BLaER1 (cell line): ENCODE measurements around the gene ERICH4.

Source experiments
- H3K27ac ChIP-seq: shearing (Covaris generic); formaldehyde crosslinking; 2 replicates; pipeline ENCODE4 v1.8.1; 2022
- H3K27me3 ChIP-seq: shearing (Covaris generic); formaldehyde crosslinking; 2 replicates; pipeline ENCODE4 v1.8.1; 2022
- H3K36me3 ChIP-seq: shearing (Covaris generic); formaldehyde crosslinking; 2 replicates; pipeline ENCODE4 v1.8.1; 2022
- H3K4me1 ChIP-seq: shearing (Covaris generic); formaldehyde crosslinking; 2 replicates; pipeline ENCODE4 v1.8.1; 2022
- H3K4me2 ChIP-seq: shearing (Covaris generic); formaldehyde crosslinking; 2 replicates; pipeline ENCODE4 v1.8.1; 2022
- H3K4me3 ChIP-seq: shearing (Covaris generic); formaldehyde crosslinking; 2 replicates; pipeline ENCODE4 v1.8.1; 2022
- H3K9ac ChIP-seq: shearing (Covaris generic); formaldehyde crosslinking; 2 replicates; pipeline ENCODE4 v1.8.1; 2022
- H3K9me3 ChIP-seq: shearing (Covaris generic); formaldehyde crosslinking; 2 replicates; pipeline ENCODE4 v1.8.1; 2022
- H4K20me1 ChIP-seq: shearing (Covaris generic); formaldehyde crosslinking; 2 replicates; pipeline ENCODE4 v1.8.1; 2022
- Cebpa-rat ChIP-seq: shearing (Covaris generic); IDR thresholded peaks from 2 replicates; pipeline ENCODE4 v1.8.1; 2022

ERICH4 gene

GRCh38 chr19:41422955-41423354 is 20.0 kb upstream of the ERICH4 start:
- Histone ChIP-seq H3K27ac (no peak overlapping the region), H3K9me3 (no peaks in the 10 kb centered on the region), H3K27me3 (no peaks in the 10 kb centered on the region), H3K9ac (no peak overlapping the region), H3K4me3 (no peak overlapping the region), H3K4me2 (no peak overlapping the region), H4K20me1 (no peaks in the 10 kb centered on the region), H3K4me1 (peaks cover 32% of the 10 kb centered on the region), H3K36me3 (peaks cover 85% of the 10 kb centered on the region)
- TF ChIP-seq Cebpa-rat: no peak

GRCh38 chr19:41424335-41425173 is 18.4 kb upstream of the ERICH4 start:
- Histone ChIP-seq H3K4me1 (peaks cover 46% of the 10 kb centered on the region), H3K9me3 (no peaks in the 10 kb centered on the region), H3K9ac (no peak overlapping the region), H3K36me3 (peaks cover 76% of the 10 kb centered on the region), H3K4me2 (no peak overlapping the region), H3K4me3 (no peak overlapping the region), H4K20me1 (no peaks in the 10 kb centered on the region), H3K27ac (no peak overlapping the region), H3K27me3 (no peaks in the 10 kb centered on the region)
- no peak for TF ChIP-seq Cebpa-rat

- TF ChIP-seq Cebpa-rat: no peak
- Histone ChIP-seq H3K9ac (no peak overlapping the region), H3K27me3 (no peaks in the 10 kb centered on the region), H3K4me2 (no peak overlapping the region), H3K4me1 (peaks cover 42% of the 10 kb centered on the region), H3K4me3 (no peak overlapping the region), H4K20me1 (no peaks in the 10 kb centered on the region), H3K36me3 (peaks cover 72% of the 10 kb centered on the region), H3K9me3 (no peaks in the 10 kb centered on the region), H3K27ac (no peak overlapping the region)
Observed at GRCh38 chr19:41425174-41426115, 17.5 kb upstream of the ERICH4 start.

DNA sequence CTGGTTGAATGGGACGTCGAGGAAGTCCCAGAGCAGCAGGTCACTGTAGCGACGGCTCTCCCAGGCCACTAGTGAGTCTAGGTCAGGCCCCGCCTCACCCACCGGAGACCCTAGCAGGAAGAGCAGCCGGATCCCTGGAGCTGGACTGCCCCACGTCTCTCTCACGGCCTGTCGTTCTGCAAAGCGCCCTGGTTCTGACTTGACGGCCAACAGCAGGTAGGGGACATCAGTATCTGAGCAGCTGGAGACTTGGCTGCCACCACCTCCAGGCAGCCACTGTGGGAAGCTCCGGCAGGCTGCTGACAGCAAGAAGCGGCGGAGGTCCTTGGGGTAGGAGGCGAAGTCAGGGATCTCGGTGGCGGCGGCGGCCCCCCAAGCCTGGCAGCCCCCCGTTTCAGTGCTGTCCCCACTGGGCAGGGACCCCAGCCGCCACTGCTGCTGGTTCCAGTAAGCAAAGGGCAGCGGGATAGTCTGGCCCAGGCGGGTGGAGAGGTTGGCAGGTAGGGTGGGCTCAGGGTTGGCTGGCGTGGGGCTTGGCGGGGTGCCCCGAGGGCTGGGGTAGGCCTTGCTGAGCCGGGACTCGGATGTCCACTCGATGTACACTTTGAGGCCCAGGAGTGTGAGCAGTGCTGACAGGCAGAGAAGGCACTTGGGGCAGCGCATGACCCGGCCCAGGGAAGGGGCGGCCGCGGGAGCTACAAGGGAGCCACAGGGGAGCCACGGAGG is 16.7 kb upstream of the ERICH4 start:
- Histone ChIP-seq H4K20me1 (peaks cover 2% of the 10 kb centered on the region; the same call in 1 of the 2 replicates), H3K4me2 (peak overlapping the region; percentile 87), H3K4me1 (peaks cover 42% of the 10 kb centered on the region), H3K27ac (peak overlapping the region; percentile 66), H3K9ac (peak overlapping the region; percentile 67; the same call in 1 of the 2 replicates), H3K27me3 (no peaks in the 10 kb centered on the region), H3K9me3 (no peaks in the 10 kb centered on the region), H3K36me3 (peaks cover 67% of the 10 kb centered on the region), H3K4me3 (no peak overlapping the region)
- no peak for TF ChIP-seq Cebpa-rat

GRCh38 chr19:41426952-41427646 is 15.9 kb upstream of the ERICH4 start, which contains the start of gene B3GNT8:
B3GNT8 (minus strand) TSS chr19:41427374; CDS start chr19:41426778, 596 bp downstream.
- H3K27me3 ChIP-seq: no peaks in the 10 kb centered on the region
- H3K27ac ChIP-seq: peak within 1 kb of the TSS; percentile 80
- peak within 1 kb of the TSS; percentile 87 for H3K4me2 ChIP-seq
- H3K4me1 ChIP-seq: peaks cover 47% of the 10 kb centered on the region
- H3K36me3 ChIP-seq: peaks cover 65% of the 10 kb centered on the region
- H3K9me3 ChIP-seq: no peaks in the 10 kb centered on the region
- peak within 1 kb of the TSS; percentile 69 for H3K9ac ChIP-seq
- no peak for TF ChIP-seq Cebpa-rat
- H4K20me1 ChIP-seq: peaks cover 9% of the 10 kb centered on the region; the same call in 1 of the 2 replicates
- peak within 1 kb of the TSS; percentile 56 for H3K4me3 ChIP-seq

DNA sequence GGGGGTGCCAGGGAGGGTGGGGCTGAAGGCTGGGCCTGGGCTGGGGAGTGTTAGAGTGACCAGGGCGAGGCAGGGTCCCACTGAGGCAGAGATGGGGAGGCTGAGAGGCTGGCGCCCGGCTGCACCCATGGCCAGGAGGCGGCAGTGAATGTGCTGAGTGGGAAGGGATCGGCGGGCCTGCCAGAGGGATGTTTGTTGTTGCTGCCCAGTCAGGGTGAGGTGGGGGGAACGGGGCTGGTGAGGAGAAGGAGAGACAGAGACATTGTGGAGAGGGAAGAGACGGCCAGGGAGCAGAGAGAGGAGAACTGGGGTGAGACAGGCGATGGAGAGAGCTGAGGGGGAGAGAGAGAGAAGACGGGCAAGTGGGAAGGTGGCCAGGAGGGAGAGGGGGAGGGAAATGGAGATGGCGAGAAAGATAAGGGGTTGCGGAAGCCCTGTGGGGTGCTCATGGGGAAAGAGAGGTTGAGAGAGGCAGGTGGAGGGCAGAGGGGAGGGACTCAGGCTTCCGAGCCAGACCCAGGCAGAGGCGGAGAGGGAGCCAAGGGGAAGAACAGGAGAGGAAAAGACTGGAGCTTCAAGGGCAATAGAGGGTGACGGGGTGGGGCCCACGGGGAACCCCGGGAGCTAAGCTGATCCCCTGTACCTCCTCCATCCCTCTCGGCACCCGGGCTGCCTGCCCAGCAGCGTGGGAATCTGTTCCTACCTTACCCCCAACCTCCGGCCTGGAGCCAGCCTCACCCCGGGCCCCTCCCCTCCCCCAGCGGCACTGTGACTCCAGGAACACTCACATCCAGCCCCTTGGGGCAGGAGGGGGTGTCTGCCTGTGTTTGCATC is 15.1 kb upstream of the ERICH4 start:
- peak overlapping the region; percentile 56 for H3K4me3 ChIP-seq
- no peaks in the 10 kb centered on the region for H3K27me3 ChIP-seq
- peaks cover 65% of the 10 kb centered on the region for H3K36me3 ChIP-seq
- H3K27ac ChIP-seq: peak overlapping the region; percentile 80
- peaks cover 47% of the 10 kb centered on the region for H3K4me1 ChIP-seq
- H3K4me2 ChIP-seq: peak overlapping the region; percentile 87
- peaks cover 9% of the 10 kb centered on the region; the same call in 1 of the 2 replicates for H4K20me1 ChIP-seq
- no peak for TF ChIP-seq Cebpa-rat
- H3K9ac ChIP-seq: peak overlapping the region; percentile 69
- H3K9me3 ChIP-seq: no peaks in the 10 kb centered on the region

DNA sequence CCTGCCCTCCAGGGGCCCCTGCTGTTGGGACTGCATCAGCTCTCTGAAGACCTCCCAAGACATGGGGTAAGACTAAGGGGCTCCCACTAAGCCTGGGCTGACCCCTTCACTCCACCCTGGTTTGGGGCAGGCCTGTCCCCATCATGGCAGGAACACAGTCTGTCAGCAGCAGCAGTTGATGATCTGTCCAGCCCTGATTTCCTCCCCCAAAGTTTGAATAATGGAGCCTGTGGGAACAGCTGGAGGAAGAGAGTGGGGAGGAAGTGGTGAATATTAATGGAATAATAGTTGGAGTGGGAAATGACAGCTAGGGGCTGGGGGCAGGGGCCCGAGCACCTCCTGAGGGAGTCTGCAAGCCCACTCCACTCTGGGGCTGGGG is 14.5 kb upstream of the ERICH4 start:
- no peaks in the 10 kb centered on the region for H3K27me3 ChIP-seq
- H3K4me3 ChIP-seq: peak overlapping the region; percentile 56
- H3K4me2 ChIP-seq: peak overlapping the region; percentile 87
- H3K9ac ChIP-seq: peak overlapping the region; percentile 69
- peaks cover 47% of the 10 kb centered on the region for H3K4me1 ChIP-seq
- no peak for TF ChIP-seq Cebpa-rat
- H4K20me1 ChIP-seq: peaks cover 9% of the 10 kb centered on the region; the same call in 1 of the 2 replicates
- peaks cover 65% of the 10 kb centered on the region for H3K36me3 ChIP-seq
- no peaks in the 10 kb centered on the region for H3K9me3 ChIP-seq
- peak overlapping the region; percentile 80 for H3K27ac ChIP-seq

GRCh38 chr19:41430922-41431321 is 12.0 kb upstream of the ERICH4 start:
- H4K20me1 ChIP-seq: peaks cover 9% of the 10 kb centered on the region; the same call in 1 of the 2 replicates
- H3K9ac ChIP-seq: peak overlapping the region; percentile 0; the same call in 1 of the 2 replicates
- peaks cover 46% of the 10 kb centered on the region for H3K36me3 ChIP-seq
- H3K9me3 ChIP-seq: no peaks in the 10 kb centered on the region
- no peak for TF ChIP-seq Cebpa-rat
- H3K27me3 ChIP-seq: no peaks in the 10 kb centered on the region
- H3K4me2 ChIP-seq: peak overlapping the region; percentile 43
- H3K4me1 ChIP-seq: peaks cover 56% of the 10 kb centered on the region
- H3K27ac ChIP-seq: peak overlapping the region; percentile 70
- no peak overlapping the region for H3K4me3 ChIP-seq
